ENCODE data around the gene TWIST2.

The TWIST2 gene

DNA sequence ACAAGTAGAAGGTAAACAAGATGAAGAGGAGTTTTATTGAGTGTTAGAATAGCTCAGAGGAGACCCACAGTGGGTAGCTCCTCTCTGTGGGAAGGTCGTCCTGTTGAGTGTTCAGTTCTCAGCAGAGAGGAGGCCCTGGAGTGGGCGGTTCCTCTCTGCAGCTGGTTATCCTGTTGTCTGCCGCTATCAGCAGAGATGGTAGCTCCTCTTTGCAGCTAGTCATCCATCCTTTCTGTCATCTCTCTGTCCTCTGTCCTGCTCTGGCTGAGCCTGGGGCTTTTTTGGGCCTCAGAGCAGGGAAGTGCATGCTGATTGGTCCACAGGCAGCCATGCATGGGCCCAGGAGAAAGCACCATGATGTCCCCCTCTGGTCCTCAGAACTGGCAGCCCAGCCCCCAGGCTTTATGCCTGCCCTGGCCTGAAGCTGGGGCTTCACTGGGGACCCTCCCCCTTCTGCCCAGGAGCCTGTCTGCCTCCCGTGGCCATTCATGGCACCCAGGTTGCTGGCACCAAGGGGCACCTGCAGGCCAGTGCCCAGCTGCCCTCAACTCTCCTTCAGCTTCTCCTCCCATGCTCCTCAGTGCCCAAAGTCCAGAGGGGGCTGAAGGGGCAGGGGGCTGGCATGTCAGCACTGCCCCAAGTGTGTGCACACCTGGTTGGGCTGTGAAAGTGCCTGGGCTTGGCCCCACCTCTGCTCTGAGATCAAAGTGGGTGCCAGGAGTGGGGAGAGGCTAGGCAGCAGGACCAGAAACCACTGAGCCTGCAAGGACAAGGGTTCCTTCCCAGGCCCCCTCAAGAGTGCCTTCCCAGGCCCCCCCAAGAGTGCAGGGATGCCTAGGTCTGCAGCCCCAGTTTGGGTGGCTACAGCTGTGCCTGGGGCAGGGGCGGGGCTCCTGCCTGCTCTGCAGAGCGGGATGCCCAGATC is 98.7 kb downstream of the TWIST2 start:
- TF ChIP-seq POLR2AphosphoS5 (IDR thresholded peaks at IDR 0.05; ENCODE audit: low read depth, low read length) (no peak), SIN3A (IDR thresholded peaks at IDR 0.05; ENCODE audit: borderline replicate concordance, insufficient read depth, low read length) (no peak), FOXP2 (optimal IDR thresholded peaks at IDR 0.05; ENCODE audit: borderline replicate concordance, extremely low read depth, extremely low read length, insufficient read depth) (no peak), TAF1 (IDR thresholded peaks at IDR 0.05; ENCODE audit: borderline replicate concordance, insufficient read depth, low read length) (no peak)
- TF ChIP-seq, protein P1, sequence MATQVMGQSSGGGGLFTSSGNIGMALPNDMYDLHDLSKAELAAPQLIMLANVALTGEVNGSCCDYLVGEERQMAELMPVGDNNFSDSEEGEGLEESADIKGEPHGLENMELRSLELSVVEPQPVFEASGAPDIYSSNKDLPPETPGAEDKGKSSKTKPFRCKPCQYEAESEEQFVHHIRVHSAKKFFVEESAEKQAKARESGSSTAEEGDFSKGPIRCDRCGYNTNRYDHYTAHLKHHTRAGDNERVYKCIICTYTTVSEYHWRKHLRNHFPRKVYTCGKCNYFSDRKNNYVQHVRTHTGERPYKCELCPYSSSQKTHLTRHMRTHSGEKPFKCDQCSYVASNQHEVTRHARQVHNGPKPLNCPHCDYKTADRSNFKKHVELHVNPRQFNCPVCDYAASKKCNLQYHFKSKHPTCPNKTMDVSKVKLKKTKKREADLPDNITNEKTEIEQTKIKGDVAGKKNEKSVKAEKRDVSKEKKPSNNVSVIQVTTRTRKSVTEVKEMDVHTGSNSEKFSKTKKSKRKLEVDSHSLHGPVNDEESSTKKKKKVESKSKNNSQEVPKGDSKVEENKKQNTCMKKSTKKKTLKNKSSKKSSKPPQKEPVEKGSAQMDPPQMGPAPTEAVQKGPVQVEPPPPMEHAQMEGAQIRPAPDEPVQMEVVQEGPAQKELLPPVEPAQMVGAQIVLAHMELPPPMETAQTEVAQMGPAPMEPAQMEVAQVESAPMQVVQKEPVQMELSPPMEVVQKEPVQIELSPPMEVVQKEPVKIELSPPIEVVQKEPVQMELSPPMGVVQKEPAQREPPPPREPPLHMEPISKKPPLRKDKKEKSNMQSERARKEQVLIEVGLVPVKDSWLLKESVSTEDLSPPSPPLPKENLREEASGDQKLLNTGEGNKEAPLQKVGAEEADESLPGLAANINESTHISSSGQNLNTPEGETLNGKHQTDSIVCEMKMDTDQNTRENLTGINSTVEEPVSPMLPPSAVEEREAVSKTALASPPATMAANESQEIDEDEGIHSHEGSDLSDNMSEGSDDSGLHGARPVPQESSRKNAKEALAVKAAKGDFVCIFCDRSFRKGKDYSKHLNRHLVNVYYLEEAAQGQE (IDR thresholded peaks at IDR 0.05; ENCODE audit: insufficient read depth in 1 of 2, low read depth in 2 of 2, low read length in 2 of 2) = no peak

DNA sequence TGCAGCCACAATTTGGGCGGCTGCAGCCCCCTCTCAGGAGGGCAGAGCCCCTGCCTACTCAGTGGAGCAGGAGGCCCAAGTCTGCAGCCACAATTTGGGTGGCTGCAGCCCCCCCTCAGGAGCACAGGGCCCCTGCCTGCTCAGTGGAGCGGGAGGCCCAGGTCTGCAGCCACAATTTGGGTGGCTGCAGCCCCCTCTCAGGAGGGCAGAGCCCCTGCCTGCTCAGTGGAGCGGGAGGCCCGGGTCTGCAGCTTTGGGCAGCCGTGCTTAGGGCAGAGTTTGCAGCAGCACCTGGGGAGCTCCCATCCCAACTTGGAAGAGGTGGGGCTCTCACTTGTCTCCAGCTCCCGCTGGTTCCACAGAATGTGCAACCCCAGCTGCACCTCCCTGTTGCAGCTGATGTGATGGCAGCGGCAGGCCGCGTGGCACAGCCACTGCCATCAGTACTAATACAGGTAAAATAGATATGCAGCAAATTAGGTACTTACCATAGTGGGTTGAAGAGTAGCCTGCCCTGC is 99.4 kb downstream of the TWIST2 start:
- no peak for TF ChIP-seq SIN3A (IDR thresholded peaks at IDR 0.05; ENCODE audit: borderline replicate concordance, insufficient read depth, low read length)
- TF ChIP-seq TAF1 (IDR thresholded peaks at IDR 0.05; ENCODE audit: borderline replicate concordance, insufficient read depth, low read length) = no peak
- TF ChIP-seq, protein P1 (IDR thresholded peaks at IDR 0.05; ENCODE audit: insufficient read depth in 1 of 2, low read depth in 2 of 2, low read length in 2 of 2) = no peak
- no peak for TF ChIP-seq FOXP2 (optimal IDR thresholded peaks at IDR 0.05; ENCODE audit: borderline replicate concordance, extremely low read depth, extremely low read length, insufficient read depth)
- TF ChIP-seq POLR2AphosphoS5 (IDR thresholded peaks at IDR 0.05; ENCODE audit: low read depth, low read length) = no peak

DNA sequence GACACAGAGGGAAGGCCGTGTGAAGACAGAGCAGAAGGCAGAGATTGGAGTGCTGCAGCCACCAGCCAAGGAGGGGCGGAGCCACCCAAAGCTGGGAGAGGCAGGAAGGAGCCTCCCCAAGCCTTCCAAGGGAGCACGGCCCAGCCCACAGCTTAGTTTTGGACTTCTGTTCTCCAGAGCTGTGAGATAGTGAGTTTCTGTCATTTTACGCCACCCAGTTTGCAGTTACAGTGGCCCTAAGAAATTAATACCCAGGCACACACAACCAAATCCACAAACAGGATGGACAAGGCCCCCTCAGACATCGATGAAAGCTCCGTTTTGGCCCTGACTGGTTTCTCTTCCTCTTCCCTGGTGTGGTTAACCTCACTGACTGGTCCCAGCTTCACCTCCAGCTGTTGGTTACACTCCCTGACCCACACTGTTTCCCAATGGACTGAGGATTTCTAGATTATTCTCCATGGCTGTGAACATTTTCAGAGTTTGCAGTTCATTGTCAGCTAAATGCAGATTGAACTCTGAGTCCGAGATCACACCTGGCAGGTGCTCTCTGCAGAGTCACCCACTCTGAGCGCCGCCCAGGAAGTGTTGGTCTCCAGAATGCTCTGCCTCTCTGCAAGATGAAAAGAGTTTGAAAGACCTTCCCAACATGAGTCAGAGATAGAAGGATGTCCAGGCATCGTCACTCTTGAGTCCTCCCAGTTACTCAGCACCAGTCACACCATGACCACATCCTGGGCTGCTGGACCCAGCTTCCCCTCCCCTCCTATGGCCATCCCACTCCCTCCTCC is 100.2 kb downstream of the TWIST2 start:
- TF ChIP-seq SIN3A (IDR thresholded peaks at IDR 0.05; ENCODE audit: borderline replicate concordance, insufficient read depth, low read length) (no peak), TAF1 (IDR thresholded peaks at IDR 0.05; ENCODE audit: borderline replicate concordance, insufficient read depth, low read length) (no peak), POLR2AphosphoS5 (IDR thresholded peaks at IDR 0.05; ENCODE audit: low read depth, low read length) (no peak), FOXP2 (optimal IDR thresholded peaks at IDR 0.05; ENCODE audit: borderline replicate concordance, extremely low read depth, extremely low read length, insufficient read depth) (no peak)
- TF ChIP-seq, protein P1 (IDR thresholded peaks at IDR 0.05; ENCODE audit: insufficient read depth in 1 of 2, low read depth in 2 of 2, low read length in 2 of 2) = no peak

DNA sequence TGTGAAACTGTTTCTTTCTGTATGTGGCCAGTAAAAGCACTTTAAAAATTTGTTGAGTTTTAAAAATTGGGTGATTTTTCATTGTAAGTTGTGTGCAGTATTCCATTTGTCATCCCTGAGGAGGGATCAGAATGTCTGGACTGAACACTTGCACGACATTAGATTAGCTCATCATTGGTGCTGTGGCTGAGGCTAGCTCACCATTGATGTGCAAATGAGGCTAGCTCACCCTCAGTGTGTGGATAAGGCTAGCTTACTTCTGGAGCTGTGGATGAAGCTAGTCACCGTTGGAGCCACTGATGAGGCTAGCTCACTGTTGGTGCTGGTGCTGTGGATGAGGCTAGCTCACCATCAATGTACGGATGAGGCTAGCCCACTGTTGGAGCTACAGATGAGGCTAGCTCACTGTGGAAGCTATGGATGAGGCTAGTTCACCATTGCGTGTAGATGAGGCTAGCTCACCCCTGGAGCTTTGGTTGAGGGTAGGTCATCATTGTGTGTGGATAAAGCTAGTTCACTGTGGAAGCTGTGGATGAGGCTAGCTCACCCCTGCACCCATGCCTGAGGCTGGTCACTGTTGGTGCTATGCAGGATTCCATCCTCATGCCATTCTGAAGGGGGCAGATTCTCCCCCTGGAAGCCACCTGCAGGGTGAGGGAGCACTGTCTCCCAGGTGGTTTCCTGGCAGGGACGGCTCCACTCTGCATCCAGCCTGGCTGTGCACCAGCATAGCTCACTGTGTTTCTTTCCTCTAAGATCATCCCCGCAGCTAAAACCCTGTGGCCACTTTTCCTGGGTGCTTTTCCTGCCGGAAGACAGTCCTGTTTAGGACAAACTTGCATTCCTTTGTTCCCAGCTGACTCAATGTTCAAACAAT is 101.1 kb downstream of the TWIST2 start:
- TF ChIP-seq POLR2AphosphoS5 (IDR thresholded peaks at IDR 0.05; ENCODE audit: low read depth, low read length) (no peak), SIN3A (IDR thresholded peaks at IDR 0.05; ENCODE audit: borderline replicate concordance, insufficient read depth, low read length) (no peak), TAF1 (IDR thresholded peaks at IDR 0.05; ENCODE audit: borderline replicate concordance, insufficient read depth, low read length) (no peak), FOXP2 (optimal IDR thresholded peaks at IDR 0.05; ENCODE audit: borderline replicate concordance, extremely low read depth, extremely low read length, insufficient read depth) (no peak)
- TF ChIP-seq, protein P1 (IDR thresholded peaks at IDR 0.05; ENCODE audit: insufficient read depth in 1 of 2, low read depth in 2 of 2, low read length in 2 of 2) = no peak
